Smooth muscle cell (in vitro differentiated cells): ENCODE measurements around the gene UBE2M. TPM values are rescaled to one million over a fixed set of nuclear protein-coding genes. Genes with fewer than 3 reads are reported as not detected.

Experiments
- DNase-seq: peaks from one replicate; lab custom pipeline; 2025; ENCODE audit not compliant: unreplicated experiment; lab: John Stamatoyannopoulos, UW
- H2AFZ ChIP-seq: fragments of 200-600 bp; sonication (generic); 2 replicates; pipeline ENCODE4 v1.6.0; 2016; ENCODE audit warnings: antibody characterized with exemption, low read depth, mild to moderate bottlenecking
- H3F3A ChIP-seq: fragments of 200-600 bp; sonication (generic); 2 replicates; pipeline ENCODE4 v1.6.0; 2017; ENCODE audit warnings: antibody characterized with exemption, low read depth
- H3K27ac ChIP-seq: fragments of 200-600 bp; sonication (generic); 2 replicates; pipeline ENCODE4 v1.5.1; 2016; ENCODE audit warnings: low read depth, mild to moderate bottlenecking
- H3K27me3 ChIP-seq: fragments of 200-600 bp; sonication (generic); 2 replicates; pipeline ENCODE4 v1.6.1; 2016; ENCODE audit warnings: low read depth, mild to moderate bottlenecking
- H3K36me3 ChIP-seq: fragments of 200-600 bp; sonication (generic); 2 replicates; pipeline ENCODE4 v1.5.1; 2016; ENCODE audit warnings: low read depth
- H3K4me1 ChIP-seq: fragments of 200-600 bp; sonication (generic); 2 replicates; pipeline ENCODE4 v1.5.1; 2016; ENCODE audit warnings: low read depth
- H3K4me2 ChIP-seq: fragments of 200-600 bp; sonication (generic); 2 replicates; pipeline ENCODE4 v1.6.0; 2016; ENCODE audit warnings: mild to moderate bottlenecking
- H3K4me3 ChIP-seq: fragments of 200-600 bp; sonication (generic); 2 replicates; pipeline ENCODE4 v1.5.1; 2016; ENCODE audit warnings: mild to moderate bottlenecking
- H3K79me2 ChIP-seq: fragments of 200-600 bp; sonication (generic); 2 replicates; pipeline ENCODE4 v1.6.0; 2016; ENCODE audit warnings: low read depth, mild to moderate bottlenecking
- H3K9ac ChIP-seq: fragments of 200-600 bp; sonication (generic); 2 replicates; pipeline ENCODE4 v1.6.0; 2016; ENCODE audit warnings: low read depth
- H3K9me3 ChIP-seq: fragments of 200-600 bp; sonication (generic); replicated peaks from 2 replicates; pipeline ENCODE4 v1.5.1; 2016; ENCODE audit warnings: low read depth
- H4K20me1 ChIP-seq: fragments of 200-600 bp; sonication (generic); 2 replicates; pipeline ENCODE4 v1.6.0; 2016; ENCODE audit warnings: low read depth
- CTCF ChIP-seq: fragments of 200-600 bp; sonication (generic); IDR thresholded peaks from 2 replicates; pipeline ENCODE4 v1.5.1; 2017; ENCODE audit warnings: borderline replicate concordance, mild to moderate bottlenecking, antibody characterized with exemption; ENCODE audit not compliant: insufficient read depth, poor library complexity, severe bottlenecking
- WGBS: methylation state at CpG from one replicate; pipeline ENCODE4 v1.1.7; 2016; ENCODE audit warnings: low lambda C conversion rate; 5-methylcytosine and 5-hydroxymethylcytosine counted together
- polyA plus RNA-seq: library from polyadenylated mRNA; unstranded; fragments of >200 nt; fragmentation: Nextera tagmentation; extraction: Ambion mirVana; gene quantifications from 2 replicates; pipeline ENCODE4 v1.2.1, GENCODE V29; 2016
- total RNA-seq: library from RNA; depleted of rRNA; stranded (reverse); fragments of >200 nt; gene quantifications from 2 replicates; pipeline ENCODE4 v1.2.3, GENCODE V29; 2014

Gene UBE2M
- total and polyA plus RNA-seq, 2 experiments from 2014 or later, result 45.9 to 118 TPM

- Histone ChIP-seq H3K9ac (peak overlapping the region; percentile 96), H3K36me3 (no peaks in the 10 kb centered on the region), H3K4me2 (peak overlapping the region; percentile 93), H3K9me3 (no peaks in the 10 kb centered on the region), H4K20me1 (peaks cover 14% of the 10 kb centered on the region), H3K4me1 (peaks cover 25% of the 10 kb centered on the region), H3K27ac (peak overlapping the region; percentile 98), H3K79me2 (peaks cover 47% of the 10 kb centered on the region), H2AFZ (no peak overlapping the region), H3F3A (peaks cover 27% of the 10 kb centered on the region), H3K4me3 (peak overlapping the region; percentile 62), H3K27me3 (no peaks in the 10 kb centered on the region)
- no peak for DNase-seq
- WGBS, result 85% methylated on average over 10 of the region's 10 CpGs
- TF ChIP-seq CTCF, result no peak
These were observed 1.7 kb downstream of the UBE2M start for GRCh38 chr19:58556622-58557220.

GRCh38 chr19:58555920-58556621, 2.3 kb downstream of the UBE2M start:
- H2AFZ ChIP-seq, result no peak overlapping the region
- H3K4me1 ChIP-seq, result peaks cover 25% of the 10 kb centered on the region
- peaks cover 47% of the 10 kb centered on the region for H3K79me2 ChIP-seq
- DNase-seq, result no peak
- TF ChIP-seq CTCF, result no peak
- no peak overlapping the region for H3K4me2 ChIP-seq
- 94% methylated on average over 14 of the region's 16 CpGs for WGBS
- H3K9ac ChIP-seq, result peak overlapping the region; percentile 96
- H3K4me3 ChIP-seq, result no peak overlapping the region
- peak overlapping the region; percentile 98 for H3K27ac ChIP-seq
- peaks cover 27% of the 10 kb centered on the region for H3F3A ChIP-seq
- H3K36me3 ChIP-seq, result no peaks in the 10 kb centered on the region
- no peaks in the 10 kb centered on the region for H3K27me3 ChIP-seq
- no peaks in the 10 kb centered on the region for H3K9me3 ChIP-seq
- peaks cover 14% of the 10 kb centered on the region for H4K20me1 ChIP-seq

DNA sequence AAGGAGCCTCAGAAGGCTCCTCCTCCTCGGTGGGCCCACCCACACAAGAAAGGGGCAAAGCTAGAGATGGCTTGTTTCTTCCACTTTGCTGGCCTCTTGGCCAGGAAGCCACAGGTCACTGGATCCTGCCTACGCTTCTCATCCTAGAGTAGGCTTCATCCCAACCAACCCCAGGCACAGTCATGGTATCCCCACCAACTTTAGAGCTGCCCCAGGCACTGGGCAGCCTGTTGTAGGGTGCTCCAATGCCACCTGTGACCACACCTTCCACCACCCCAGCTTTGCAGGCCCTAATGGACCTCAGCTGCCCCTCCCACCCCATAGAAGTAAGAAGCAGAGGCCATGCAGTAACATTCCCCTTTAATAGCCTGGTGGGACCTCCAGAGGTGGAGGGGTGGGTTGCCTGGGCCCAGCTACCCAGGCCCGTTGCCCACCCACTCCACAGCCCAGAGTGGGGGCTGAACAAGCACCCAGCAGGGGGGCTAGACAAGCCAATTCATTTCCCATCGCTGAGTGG, 3.0 kb downstream of the UBE2M start:
- peaks cover 47% of the 10 kb centered on the region for H3K79me2 ChIP-seq
- H3F3A ChIP-seq, result peaks cover 27% of the 10 kb centered on the region
- H3K4me1 ChIP-seq, result peaks cover 25% of the 10 kb centered on the region
- no peaks in the 10 kb centered on the region for H3K27me3 ChIP-seq
- peak overlapping the region; percentile 85 for H3K9ac ChIP-seq
- H3K9me3 ChIP-seq, result no peaks in the 10 kb centered on the region
- peaks cover 17% of the 10 kb centered on the region for H4K20me1 ChIP-seq
- WGBS, result 75% methylated on average over 4 of the region's 4 CpGs
- H3K4me3 ChIP-seq, result peak overlapping the region; percentile 63
- peak overlapping the region; percentile 98 for H3K27ac ChIP-seq
- no peaks in the 10 kb centered on the region for H3K36me3 ChIP-seq
- TF ChIP-seq CTCF, result no peak
- no peak for DNase-seq
- H3K4me2 ChIP-seq, result peak overlapping the region; percentile 92
- H2AFZ ChIP-seq, result no peak overlapping the region
